Measurements from ENCODE around the gene PRKAR1B. TPM values are rescaled to one million over a fixed set of nuclear protein-coding genes. Genes with fewer than 3 reads are reported as not detected.

The PRKAR1B gene
- total RNA-seq, 4 donors from 2014 or later, result 3.8 to 11.6 (median 6.3) TPM

GRCh38 chr7:707296-708000 lies 19.6 kb downstream of the PRKAR1B start:
- no peak for TF ChIP-seq CTCF (IDR thresholded peaks at IDR 0.05; ENCODE audit: low read depth)

- no peak for TF ChIP-seq CTCF (IDR thresholded peaks at IDR 0.05; ENCODE audit: low read depth)
Observed at GRCh38 chr7:706721-707120, 20.4 kb downstream of the PRKAR1B start.

- TF ChIP-seq CTCF (IDR thresholded peaks at IDR 0.05; ENCODE audit: low read depth), result no peak
Observed at GRCh38 chr7:703049-703448, 24.0 kb downstream of the PRKAR1B start.

- no peak for TF ChIP-seq CTCF (IDR thresholded peaks at IDR 0.05; ENCODE audit: low read depth)
Observed at GRCh38 chr7:701086-701671, 25.9 kb downstream of the PRKAR1B start.

GRCh38 chr7:699476-700170 lies 27.5 kb downstream of the PRKAR1B start:
- no peak for TF ChIP-seq CTCF (IDR thresholded peaks at IDR 0.05; ENCODE audit: low read depth)

- no peak for TF ChIP-seq CTCF (IDR thresholded peaks at IDR 0.05; ENCODE audit: low read depth)
Observed at GRCh38 chr7:698515-699475, 28.3 kb downstream of the PRKAR1B start.

Data from subcutaneous adipose tissue (tissue), 4 donors.